NCI-H2107 (cell line): ENCODE results near the gene ZNF518B.

Experiments
- DNase-seq: peaks from one replicate; lab custom pipeline; 2025; lab: John Stamatoyannopoulos, UW

Gene ZNF518B, protein sequence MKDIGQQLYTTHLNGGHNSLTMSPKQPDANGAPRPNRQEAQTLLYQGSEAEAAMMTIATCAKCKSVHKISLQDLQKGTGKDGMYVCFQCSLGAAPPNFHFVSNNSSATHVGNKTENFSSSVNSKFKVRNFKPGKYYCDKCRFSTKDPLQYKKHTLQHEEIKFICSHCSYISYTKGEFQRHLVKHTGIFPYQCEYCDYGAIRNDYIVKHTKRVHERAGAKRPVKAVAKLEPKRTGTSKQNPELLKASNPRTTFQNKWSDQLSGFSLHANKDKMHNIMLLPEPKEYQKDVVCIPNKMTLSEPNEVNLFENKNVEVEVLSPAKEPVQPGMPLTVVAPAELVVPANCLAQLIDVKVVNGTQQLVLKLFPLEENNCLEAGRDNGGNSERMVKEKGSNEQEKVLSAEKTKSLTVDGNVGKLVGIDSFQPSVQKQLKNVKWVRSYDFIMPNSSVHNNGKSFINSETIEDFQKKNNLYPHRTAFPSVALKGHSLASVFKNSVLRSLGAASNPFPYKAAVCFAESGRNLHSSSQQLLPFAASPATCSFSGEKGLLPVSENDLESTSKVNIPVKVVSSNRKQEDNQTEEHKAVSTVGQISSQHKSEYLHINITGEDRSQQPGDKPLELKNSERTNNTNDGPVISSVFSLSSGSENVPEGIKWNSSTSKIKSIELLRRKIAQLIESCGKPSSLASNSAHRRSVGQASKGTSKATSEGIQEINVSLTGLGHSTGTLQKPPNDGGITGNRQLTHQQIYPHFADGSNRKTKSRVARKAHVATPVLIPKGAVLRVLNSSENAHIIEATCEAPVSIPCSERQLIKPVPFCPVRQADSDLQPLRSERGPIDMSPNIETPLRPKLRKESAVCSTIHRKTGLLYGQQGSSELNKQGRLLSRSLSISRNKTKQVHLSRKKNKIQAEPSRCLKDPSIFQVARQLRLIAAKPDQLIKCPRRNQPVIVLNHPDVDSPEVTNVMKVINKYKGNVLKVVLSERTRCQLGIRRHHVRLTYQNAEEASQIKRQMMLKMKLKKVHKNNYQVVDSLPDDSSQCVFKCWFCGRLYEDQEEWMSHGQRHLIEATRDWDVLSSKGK

DNA sequence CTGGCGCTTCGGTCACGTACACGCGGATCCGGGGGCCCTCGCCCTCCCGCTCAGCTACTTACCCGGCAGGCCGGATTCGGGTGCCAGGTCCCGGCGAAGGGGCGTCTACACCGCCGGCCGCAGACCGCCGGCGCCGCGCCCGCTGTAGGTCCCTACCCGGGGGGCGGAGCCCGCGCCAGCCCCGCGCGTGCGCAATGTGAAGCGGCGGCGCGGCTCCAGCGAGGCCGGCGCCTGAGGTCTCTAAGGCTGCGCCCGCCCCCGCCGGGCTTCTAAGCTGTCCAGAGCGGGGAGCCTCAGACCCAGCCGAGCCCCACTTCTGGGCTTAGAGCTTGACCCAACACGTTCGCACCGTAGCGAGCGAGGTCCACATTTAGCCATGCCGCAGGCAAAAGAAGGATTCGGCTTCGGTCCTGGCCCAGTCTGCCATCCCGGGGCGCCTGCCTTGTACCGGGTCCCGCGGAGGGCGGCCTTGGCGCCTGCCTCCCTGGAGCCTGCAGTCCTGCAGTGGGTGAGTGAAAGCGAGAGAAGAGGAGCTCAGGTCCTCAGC, at the start of gene ZNF518B:
Gene ZNF518B (minus strand): TSS at position 172 of the 547 bp plus-strand sequence. CDS start 11,098 bp downstream, outside the sequence.
- DNase-seq, result no peak

DNA sequence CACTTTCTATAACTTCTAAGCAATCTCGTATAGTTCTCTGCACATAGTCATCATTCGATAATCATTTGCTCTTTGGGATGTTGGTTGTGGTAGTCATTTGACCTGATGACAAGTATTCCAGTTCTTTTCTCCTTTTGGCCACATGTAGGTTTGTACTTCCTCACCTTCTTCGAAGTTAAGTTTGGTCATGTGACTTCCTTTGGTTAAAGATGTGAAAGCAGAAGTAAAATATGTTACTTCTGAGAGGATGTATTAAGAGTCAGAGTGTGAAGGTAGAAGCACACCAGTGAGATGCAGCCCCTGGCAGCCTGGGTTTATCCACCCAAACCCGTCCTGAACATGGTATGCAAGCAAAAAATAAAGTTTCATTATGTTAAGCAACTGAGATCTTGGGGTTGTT, 48.9 kb upstream of the ZNF518B start:
- no peak for DNase-seq

DNA sequence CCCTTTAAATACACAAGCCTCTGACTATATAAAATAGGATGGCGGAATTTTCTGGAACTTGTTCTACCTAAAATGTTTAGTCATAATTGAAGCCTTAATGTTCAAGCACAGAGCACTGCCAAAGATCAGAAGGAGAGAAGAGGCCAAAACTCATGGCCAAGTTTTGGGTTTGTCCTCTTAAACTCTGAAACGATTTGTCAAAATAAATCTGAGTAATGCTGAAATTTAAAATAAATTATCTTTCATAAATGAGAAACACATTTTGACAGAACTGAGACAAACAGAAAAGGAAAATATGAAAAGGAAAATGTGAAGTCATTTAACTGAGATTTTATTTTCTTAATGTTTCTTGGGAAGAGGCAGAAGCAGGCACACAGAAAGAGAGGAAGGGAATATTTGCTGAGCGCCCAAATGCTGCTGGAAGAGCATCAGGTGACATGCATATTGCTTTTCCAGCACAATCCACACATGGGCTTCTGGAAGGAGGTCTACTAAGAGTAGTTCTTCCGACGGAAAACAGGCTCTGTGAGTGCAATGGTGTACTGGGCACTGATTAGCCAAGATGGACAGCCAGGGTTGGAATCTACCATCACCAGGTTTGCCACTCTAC, 47.4 kb upstream of the ZNF518B start:
- DNase-seq, result no peak

DNA sequence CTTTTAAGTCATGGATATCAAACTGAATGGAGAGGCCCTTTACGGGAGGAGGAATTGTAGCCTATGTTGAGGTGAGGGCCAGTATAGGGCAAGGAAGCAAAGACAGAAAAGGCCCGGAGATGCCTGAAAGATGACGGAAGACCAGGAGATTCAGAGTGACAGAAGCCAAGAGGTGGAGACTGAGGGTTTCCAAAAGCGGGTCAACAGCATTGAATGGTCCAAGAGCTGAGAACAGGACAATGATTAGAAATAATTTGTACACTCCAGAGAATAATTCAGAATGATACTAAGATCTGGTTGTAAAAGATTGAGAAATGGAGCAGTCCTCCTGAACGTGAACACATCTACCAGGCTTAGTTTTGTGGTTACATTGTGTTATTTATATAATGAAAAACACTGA, 45.5 kb upstream of the ZNF518B start:
- no peak for DNase-seq

DNA sequence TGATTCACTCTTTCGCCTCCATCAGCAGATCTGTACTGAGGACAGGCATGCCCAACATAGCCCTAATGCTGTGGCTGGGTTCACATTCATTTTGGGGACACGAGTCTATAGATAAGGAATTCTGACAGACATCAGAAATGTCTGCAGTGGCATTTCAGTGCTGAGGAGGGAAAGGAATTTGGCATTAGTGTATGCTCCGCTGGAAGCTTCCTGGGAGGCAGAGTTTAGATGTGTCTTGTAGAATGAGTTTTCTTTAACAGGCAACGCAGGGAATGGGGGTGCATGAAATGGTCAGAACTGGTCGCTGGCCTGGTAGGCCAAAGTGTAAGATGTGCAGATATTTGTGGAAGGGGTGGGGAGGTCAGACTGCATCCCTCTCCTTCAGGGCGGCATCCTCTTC, 43.5 kb upstream of the ZNF518B start:
- DNase-seq, result no peak

DNA sequence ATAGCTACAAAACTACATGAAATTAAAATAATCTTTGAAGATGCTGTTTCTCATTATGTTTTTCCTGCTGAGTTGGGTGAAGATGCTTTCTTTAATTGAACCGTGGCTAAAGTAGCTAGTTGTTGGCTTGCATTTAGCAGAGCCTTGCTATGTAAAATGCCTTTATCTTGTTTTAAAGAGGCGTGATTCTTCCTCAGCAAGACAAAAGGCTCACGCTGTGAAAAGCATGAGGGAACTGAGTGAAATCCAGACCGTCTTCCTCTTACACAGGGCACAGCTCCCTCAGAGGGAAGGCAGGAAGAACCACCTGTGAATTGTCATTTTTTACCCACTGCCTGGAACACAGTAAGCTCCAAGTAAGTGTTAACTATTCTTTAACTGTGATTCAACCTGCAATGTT, 39.0 kb upstream of the ZNF518B start:
- DNase-seq, result no peak

DNA sequence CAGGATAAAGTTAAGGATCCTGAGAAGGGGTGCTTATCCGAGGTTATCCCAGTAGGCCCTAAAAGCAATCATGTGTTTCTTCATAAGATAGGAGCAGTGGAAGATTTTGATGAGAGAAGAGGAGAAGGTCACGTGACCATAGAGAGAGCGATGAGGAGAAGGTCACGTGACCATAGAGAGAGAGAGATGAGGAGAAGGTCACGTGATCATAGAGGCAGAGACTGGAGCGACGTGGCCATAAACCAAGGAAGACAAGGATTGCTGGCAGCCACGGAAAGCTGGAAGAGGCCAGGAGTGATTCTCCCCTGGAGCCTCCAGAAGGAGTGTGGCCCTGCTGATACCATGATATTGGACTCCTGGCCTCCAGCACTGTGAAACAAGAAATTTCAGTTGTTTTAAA, 38.4 kb upstream of the ZNF518B start:
- DNase-seq, result no peak

DNA sequence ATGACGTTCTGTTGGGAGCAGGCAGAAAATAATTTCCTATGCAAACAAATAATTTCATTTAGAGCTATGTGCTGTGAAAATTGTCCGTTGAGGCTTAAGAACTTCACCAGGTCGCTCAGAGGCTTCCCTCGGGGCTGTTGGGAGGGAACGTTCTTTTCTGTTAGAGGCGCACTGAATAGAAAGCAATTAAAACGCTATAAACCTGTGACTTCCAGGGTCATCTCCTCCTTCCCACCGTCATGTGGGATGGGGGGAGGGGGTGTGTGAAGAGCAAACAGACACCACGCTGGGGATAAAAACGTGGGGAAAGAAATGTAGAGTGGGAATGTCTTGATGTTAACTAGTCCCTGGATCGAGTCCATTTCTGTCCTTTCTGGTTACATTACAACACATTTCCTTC, 35.2 kb upstream of the ZNF518B start:
- DNase-seq, result no peak

DNA sequence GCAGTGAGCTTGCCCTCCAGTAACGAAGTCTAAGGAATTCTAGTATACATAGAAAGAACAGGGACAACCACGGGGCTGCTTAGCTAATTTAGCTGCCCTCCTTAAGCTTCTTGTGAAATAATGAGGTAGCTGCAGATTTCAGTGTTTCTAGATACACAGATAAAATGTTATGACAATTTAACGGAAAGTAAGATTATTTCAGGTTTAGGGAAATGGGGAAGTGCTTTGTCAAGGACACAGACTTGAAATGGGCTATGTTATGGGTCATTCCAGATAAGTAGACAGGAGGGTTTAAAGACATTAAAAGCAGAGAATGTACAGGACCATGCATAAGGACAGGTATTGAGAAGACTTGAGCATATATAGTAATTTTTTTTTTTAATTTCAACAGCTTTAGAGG, 34.2 kb upstream of the ZNF518B start:
- no peak for DNase-seq

DNA sequence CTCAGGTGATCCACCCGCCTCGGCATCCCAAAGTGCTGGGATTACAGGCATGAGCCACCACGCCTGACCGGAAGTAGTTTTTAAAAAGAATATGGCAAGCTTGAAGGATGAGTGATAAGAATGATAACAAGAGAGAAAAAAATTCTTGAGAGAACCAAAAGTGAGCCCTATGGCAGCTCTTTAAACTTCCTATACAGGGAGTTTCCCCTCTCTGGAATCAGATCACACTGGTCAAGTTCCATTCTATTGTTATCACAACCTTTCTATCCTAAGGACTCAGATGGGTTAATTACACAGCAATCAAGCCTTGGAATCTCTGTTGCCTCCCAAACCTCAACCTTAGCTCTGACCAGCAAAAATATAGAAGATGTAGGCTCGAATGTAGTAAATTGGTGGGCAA, 33.8 kb upstream of the ZNF518B start:
- DNase-seq, result no peak

DNA sequence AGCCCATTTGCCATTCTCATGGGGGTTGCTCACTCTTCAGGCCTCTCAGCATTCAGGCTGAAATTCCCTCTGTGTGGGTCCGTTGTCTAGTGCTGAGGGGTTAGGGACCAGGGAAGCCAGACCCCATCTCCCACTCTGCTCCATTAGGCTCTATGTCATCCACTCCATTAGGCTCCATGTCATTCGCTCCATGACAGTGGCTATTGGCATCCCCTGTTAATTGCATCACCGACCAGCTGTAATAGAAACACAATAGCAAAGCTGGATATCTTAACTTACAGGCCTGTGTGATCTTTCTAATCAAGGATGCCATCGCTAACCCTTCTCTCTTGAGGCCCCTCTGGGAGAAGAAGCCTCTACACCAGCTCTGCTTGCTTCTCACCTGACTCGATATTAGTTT, 25.7 kb upstream of the ZNF518B start:
- DNase-seq, result no peak

DNA sequence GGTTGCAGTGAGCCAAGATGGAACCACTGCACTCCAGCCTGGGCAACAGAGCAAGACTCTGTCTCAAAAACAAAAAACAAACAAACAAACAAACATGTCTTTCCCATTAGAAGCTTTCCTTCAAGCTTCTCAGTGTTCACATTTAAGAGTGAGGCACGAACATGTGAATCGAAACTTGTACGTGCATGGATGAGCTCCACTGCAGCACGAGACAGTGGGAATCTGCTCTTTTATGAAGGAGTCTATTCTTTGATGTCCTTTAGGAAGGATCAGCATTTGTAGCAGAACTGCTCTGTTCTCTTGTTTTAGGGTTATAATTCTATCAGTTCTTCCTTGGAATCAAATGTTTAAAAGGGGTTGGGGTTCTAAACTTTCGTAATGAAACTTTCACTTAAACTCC, 23.4 kb upstream of the ZNF518B start:
- DNase-seq, result no peak

DNA sequence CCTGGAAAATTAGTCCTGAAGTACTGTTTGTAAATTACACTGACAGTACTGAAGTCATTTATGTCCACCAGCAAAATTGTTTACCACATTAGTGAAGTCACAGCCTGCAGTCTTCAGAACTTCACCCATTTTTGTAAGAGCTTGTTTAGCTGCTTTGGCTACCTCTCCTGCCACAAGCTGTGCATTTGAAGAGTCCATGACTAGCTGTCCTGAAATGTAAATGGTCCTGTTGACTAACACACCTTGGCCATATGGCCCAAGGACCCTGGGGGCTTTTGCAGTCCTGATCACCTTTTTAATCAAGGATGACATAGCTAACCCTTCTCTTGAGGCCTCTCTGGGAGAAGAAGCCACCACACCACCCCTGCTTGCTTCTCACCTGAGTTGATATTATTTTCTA, 21.4 kb upstream of the ZNF518B start:
- DNase-seq, result no peak

DNA sequence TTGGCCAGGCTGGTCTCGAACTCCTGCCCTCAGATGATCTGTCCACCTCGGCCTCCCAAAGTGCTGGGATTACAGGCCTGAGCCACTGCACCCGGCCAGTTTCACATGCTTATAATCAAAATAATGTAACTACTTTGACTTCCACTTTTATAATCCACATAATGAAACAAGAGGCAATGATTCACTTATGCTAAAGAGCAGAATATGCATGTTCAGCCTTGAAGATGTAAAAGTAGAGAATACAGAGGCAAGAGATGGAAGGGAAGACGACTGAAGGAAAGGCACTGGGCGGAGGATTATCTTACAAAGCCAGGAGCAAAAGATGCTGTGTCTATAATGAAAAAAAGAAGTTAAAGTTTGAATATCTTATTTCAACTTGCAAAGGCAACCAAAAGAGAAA, 13.3 kb upstream of the ZNF518B start:
- DNase-seq, result no peak

DNA sequence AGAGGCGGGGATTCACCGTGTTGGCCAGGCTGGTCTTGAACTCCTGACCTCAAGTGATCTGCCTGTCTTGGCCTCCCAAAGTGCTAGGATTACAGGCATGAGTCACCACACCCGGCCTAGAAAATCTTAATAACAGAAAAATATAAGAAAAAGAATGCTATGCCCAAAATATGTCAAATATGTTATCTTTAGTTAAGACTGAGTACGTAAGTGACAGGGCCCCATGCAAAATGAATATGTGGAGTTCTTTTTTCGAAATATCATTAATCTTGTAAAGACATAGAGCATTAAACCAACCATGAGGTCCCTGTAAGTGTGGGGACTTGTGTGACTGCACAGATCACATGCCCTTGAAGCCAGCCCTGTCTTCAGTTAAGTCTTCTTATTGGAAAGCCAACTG, 8.9 kb upstream of the ZNF518B start:
- no peak for DNase-seq

DNA sequence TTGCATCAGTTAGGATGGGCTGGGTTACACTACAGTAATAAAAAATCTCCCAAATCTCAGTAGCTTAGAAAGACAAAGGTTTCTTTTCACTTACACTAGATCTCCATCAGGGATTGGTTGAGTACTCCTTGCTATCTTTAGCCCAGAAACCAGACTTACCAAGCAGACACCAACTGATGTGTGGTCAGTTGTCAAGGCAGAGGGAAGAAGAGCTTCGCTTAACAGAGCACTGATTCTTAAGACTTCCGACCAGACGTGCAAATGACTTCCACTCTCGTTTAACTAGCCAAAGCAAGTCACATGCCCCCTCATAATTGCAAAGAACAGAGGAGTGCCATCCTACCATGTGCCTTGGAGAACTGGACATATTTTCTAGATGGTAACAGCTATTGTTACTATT, 5.7 kb upstream of the ZNF518B start:
- no peak for DNase-seq

DNA sequence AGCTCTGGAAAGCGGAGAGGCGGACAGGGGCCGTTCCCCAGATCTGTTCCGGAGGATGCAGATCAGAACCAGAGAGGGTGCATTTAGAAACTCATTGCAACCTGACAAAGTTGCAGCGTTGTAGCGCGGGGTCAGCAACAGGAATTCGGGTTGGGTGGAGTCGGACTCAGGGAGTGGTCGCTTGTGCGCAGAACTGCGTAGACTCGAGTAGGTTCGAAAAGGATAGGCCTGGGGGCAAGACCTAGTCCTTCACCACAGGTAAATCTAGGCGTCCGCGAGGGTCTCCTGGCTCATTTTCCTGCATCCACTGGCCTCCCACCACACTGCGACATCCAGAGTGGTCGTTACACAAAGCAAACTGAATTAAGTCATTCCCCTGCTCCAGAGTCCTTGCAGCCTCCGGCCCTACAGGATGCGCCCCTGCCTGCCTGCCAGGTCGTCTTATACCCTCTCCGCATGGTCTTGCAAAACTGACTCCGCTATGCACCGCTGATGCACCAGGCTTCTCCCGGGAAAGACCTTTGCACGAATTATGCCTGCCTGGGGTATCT, 4.7 kb upstream of the ZNF518B start:
- DNase-seq, result no peak

DNA sequence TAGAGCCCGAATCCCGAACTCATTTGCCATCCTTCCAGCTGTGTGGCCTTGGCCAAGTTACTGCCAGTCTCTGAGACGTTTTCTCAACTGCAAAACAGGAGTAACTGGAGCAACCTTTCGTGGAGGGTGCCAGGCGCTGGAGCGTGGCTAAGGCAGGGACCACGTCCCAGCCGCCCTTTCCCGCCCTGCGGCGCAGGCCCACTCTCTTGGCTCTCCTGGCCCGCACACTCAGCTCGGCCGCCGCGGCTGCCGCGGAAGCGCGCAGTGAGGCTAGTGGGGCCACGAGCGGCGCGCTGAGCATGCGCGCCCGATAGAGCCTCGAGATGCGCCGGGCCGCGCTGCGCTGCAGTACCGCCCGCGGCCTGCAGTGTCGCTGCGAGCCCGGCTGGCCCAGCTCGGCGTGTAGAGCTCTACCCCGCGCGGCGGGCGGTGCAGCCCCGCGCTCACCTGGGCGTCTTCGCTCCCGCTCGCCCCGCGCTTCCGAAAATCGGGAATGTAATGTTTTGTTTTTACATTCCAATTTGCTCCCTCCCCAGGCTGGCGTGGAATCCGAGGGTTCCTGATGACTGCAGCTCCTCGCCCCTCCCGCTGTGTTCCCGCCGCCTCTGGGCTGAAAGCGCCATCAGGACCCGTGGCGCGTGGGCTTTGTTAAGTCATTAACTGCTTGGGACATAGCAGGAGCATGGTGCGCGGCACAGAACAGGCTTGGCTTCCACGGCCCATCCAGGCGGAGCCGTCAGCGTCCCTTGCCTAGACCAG, 4.0 kb upstream of the ZNF518B start:
- DNase-seq, result no peak

DNA sequence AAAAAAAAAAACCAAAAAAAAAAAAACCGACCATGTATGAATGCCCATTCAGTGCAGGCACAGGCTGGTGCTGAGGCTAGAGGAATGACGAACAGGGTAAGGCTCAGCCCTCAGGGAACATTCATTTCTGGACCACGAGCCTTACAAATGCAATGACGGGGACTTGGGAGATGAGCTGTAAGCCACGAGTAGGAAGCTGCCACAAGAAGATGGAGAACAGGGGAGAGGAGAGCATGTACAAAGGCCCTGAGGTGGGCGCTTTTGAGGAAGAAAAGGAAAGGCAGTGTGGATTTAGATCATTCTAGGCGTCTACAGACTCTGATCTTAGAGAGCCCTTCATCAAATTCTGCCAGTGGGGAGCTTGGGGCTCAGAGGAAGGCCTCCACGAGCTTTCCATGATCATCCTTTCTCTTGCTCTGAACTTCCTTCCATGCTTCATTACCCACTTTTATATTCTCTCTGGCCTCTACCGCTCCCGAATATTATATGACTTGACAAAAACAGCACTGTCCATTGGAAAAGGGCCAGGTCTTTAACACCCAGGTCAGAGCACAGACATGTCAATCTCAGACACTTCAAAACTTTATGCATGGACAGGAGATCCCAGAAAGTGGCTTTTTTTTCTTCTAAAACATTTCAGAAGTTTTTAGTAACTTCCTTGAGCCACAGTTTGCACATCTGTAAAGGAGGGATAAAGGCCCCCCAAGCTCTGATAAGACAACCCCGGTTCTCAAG, 3.3 kb upstream of the ZNF518B start:
- DNase-seq, result no peak

DNA sequence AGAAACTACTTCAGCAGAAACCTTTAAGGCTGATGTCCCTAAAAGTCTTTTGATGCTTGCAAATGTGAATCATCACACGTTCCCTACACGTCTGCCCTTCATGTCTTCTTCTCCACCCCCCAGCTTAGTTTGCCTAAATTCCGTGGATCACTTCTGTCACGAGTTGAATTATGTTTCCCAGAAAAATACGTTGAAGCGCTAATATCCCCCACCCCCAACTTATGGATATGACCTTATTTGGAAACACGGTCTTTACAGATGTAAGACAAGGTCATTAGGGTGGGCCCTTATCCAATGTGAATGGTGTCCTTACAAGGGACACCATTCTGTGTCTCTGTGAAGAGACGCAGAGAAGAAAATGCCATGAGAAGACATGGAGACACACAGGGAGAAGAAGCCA, 2.1 kb upstream of the ZNF518B start:
- no peak for DNase-seq
